A204.1 (cell line): ENCODE measurements around the gene UGT1A1.
"Not testable (repeated sequence)": the region's sequence is repeated elsewhere in the genome, so short reads cannot be mapped to it uniquely, and the experiment has no call there.

Source experiments
- FAIRE-seq: peaks from 2 replicates; lab custom pipeline; 2012; peaks lifted over from hg19 to GRCh38; lab: Jason Lieb, UNC

The UGT1A1 gene

DNA sequence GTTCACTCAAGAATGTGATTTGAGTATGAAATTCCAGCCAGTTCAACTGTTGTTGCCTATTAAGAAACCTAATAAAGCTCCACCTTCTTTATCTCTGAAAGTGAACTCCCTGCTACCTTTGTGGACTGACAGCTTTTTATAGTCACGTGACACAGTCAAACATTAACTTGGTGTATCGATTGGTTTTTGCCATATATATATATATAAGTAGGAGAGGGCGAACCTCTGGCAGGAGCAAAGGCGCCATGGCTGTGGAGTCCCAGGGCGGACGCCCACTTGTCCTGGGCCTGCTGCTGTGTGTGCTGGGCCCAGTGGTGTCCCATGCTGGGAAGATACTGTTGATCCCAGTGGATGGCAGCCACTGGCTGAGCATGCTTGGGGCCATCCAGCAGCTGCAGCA, at the start of gene UGT1A1:
TSS of gene UGT1A1 (plus strand) at position 228 of the 400 bp plus-strand sequence. CDS start at position 246, 18 bp downstream.
- no peak for FAIRE-seq

DNA sequence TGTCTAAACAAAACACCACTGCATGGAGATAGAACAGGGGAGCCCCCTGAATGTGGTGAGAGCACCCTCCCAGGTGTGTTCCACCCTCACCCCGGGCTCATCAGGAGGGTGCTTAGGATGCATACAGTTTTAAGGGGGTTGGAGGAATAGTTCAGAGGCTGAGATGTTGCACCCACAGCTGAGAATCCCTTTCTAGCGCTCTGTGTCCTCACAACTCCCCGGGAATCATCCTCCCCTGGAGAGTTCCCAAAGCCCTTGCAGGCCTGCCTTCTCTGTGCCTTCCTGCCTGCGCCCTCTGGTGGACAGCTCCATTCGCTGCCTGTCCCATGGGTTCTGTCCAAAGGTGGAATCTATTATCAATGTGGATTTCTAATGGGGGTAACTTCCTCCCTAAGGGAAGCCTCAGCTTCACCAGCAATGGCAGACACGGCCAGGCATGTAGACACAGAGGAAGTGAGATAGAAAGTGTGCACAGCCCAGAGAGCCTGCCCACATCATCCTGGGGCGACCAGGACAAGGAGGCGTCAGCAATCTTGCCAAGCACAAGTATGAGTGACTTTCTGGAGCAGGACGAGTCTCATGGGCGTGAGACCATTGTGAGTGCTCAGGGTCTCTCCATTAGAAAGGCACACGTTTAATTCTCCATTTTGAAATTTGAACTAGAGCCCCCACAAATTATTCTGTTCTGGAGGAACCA, 48.6 kb upstream of the UGT1A1 start:
- FAIRE-seq, result no peak

DNA sequence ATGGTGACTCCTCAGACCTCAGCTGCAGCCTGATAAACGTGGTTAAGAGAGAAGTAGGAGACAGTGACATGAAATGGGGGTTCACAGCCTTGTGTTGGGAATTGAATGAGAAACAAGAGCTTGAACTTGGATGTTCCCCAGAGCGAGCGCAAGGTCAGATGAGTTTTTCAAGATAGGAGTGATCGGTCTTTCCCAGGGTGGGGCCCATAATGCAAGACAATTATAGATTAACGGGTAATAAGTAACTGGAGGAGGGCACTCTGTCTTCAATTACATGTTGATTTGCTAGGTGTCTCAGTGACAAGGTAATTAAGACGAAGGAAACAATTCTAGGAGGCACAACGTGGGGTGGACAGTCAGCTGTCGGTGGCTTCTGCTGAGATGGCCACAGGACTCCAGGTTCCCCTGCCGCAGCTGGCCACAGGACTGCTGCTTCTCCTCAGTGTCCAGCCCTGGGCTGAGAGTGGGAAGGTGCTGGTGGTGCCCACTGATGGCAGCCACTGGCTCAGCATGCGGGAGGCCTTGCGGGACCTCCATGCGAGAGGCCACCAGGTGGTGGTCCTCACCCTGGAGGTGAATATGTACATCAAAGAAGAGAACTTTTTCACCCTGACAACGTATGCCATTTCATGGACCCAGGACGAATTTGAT, 47.3 kb upstream of the UGT1A1 start, which contains the start of gene UGT1A5:
TSS of gene UGT1A5 (plus strand) at position 297 of the 651 bp plus-strand sequence. CDS start at position 382, 85 bp downstream.
- FAIRE-seq, result no peak

- no peak for FAIRE-seq
Observed at GRCh38 chr2:233713262-233713615, 46.8 kb upstream of the UGT1A1 start.

- FAIRE-seq, result no peak
Observed at GRCh38 chr2:233714121-233714520, 45.9 kb upstream of the UGT1A1 start.

- no peak for FAIRE-seq
Observed at GRCh38 chr2:233718552-233718951, 41.5 kb upstream of the UGT1A1 start, which contains the start of gene UGT1A4. TSS of gene UGT1A4 (plus strand) at chr2:233718736. CDS start at chr2:233718821, 85 bp downstream.

DNA sequence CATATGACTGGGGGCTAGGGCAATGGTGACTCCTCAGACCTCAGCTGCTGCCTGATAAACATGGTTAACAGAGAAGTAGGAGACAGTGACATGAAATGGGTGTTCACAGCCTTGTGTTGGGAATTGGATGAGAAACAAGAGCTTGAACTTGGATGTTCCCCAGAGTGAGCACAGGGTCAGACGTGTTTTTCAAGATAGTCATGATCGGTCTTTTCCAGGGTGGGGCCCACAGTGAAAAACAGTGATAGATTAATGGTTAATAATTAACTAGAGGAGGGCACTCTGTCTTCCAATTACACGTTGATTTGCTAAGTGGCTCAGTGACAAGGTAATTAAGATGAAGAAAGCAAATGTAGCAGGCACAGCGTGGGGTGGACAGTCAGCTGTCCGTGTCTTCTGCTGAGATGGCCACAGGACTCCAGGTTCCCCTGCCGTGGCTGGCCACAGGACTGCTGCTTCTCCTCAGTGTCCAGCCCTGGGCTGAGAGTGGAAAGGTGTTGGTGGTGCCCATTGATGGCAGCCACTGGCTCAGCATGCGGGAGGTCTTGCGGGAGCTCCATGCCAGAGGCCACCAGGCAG, 31.3 kb upstream of the UGT1A1 start, which contains the start of gene UGT1A3:
TSS of gene UGT1A3 (plus strand) at position 320 of the 579 bp plus-strand sequence. CDS start at position 405, 85 bp downstream.
- FAIRE-seq, result no peak

DNA sequence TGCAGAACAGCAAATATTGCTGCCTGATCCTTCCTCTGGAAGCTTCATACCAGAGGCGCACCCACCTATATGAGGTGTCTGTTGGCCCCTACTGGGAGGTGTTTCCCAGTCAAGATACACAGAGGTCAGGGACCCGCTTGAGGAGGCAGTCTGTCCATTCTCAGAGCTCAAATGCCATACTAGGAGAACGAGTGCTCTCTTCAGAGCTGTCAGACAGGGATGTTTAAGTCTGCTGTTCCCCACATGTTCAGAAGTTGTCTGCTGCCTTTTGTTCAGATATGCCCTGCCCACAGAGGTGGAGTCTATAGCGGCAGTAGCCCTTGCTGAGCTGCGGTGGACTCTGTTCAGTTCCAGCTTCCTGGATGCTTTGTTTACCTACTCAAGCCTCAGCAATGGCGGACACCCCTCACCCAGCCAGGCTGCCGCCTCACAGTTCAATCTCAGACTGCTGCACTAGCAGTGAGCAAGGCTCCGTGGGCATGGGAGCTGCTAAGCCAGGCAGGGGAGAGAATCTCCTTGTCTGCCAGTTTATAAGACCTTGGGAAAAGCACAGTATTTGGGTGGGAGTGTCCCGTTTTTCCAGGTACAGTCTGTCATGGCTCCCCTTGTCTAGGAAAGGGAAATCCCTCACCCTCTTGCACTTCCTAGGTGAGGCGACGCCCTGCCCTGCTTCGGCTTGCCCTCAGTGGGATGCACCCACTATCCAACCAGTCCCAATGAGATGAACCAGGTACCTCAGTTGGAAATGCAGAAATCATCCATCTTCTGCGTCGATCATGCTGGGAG, 23.0 kb upstream of the UGT1A1 start:
- FAIRE-seq, result not testable (repeated sequence)

DNA sequence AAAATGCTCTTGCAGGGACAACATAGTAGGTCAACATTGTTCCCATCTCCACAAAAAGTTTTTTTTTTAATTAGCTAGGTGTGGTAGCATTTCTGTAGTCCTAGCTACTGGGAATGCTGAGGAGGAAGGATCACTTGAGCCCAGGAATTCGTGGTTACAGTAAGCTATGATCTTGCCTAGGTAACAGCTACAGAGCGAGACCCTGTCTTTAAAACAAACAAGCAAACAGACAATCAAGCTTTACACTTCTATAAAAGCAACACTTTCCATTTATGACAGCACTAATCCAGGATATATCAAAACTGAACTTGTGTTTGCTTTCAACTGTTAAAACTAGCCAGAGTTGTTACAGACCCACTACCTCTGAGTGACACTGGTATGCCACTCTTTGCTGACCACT, 19.2 kb upstream of the UGT1A1 start:
- no peak for FAIRE-seq

- no peak for FAIRE-seq
Observed at GRCh38 chr2:233743464-233744259, 16.4 kb upstream of the UGT1A1 start.

- no peak for FAIRE-seq
Observed at GRCh38 chr2:233745073-233745755, 14.9 kb upstream of the UGT1A1 start.

DNA sequence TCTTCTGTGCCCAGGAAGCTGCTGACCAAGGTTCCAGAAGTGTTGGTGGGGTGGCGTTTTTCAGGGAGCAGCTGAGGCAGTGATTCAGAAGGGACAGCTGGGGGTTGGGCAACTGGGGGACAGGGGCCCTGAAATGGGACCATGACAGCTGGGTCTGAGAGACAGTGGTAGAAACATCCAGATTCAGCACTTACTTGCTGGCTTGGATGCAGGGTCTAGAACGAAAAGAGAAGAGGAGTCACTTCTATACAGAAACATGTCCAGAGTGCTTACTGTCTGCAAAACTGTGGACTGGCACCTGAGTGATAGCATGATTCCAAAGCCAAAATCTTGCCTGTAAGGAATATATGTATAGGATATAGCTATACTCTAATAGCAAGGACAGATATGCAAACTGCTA, 14.2 kb upstream of the UGT1A1 start:
- FAIRE-seq, result not testable (repeated sequence)

- no peak for FAIRE-seq
Observed at GRCh38 chr2:233746475-233747282, 13.4 kb upstream of the UGT1A1 start.

- no peak for FAIRE-seq
Observed at GRCh38 chr2:233747283-233747544, 12.9 kb upstream of the UGT1A1 start.

GRCh38 chr2:233750689-233751088, 9.4 kb upstream of the UGT1A1 start:
- FAIRE-seq, result not testable (repeated sequence)

DNA sequence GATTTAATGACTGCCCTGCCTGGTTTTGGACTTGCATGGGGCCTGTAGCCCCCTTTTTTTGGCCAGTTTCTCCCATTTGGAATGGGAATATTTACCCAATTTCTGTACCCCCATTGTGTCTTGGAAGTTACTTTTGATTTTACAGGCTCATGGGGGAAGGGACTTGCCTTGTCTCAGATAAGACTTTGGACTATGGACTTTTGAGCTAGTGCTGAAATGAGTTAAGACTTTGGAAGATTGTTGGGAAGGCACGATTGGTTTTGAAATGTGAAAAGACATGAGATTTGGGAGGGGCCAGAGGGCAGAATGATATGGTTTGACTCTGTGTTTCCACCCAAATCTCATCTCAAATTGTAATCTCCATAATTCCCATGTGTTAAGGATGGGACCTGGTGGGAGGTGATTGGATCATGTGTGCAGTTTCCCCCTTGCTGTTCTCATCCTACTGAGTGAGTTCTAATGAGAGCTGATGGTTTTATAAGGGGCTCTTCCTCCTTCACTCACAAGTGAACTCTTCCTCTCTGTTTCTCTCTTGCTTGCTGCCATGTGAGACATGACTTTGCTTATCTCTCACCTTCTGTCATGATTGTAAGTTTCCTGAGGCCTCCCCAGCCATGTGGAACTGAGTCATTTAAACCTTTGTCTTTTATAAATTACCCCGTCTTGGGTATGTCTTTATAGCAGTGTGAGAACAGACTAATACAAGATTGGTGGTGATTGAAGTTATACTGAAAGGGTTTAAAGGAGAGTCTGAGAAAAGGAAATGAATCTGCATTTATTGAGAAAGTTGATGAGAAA, 8.7 kb upstream of the UGT1A1 start:
- FAIRE-seq, result not testable (repeated sequence)

GRCh38 chr2:233754872-233755611, 5.0 kb upstream of the UGT1A1 start:
- FAIRE-seq, result no peak

GRCh38 chr2:233756429-233757081, 3.5 kb upstream of the UGT1A1 start:
- FAIRE-seq, result no peak
